Prostate gland (tissue), 2 donors: ENCODE results near the gene NDUFC2. TPM values are rescaled to one million over a fixed set of nuclear protein-coding genes. Genes with fewer than 3 reads are reported as not detected.
A peak's percentile ranks its signal among the peaks of the same experiment; 100 is the strongest.
"Not testable (repeated sequence)": the region's sequence is repeated elsewhere in the genome, so short reads cannot be mapped to it uniquely, and the experiment has no call there.

Experiments
- DNase-seq: peaks from one replicate; pipeline ENCODE4 v3.0.0-alpha.2; 2019; ENCODE audit warnings: low spot score
- H3K27ac ChIP-seq, 2 donors: fragments of 200-600 bp; sonication (generic); 2 replicates each; pipeline ENCODE4 v1.5.1; 2017 to 2019
- H3K27me3 ChIP-seq: fragments of 200-600 bp; sonication (generic); replicated peaks from 2 replicates; pipeline ENCODE4 v1.5.1; 2019; ENCODE audit not compliant: insufficient read depth
- H3K36me3 ChIP-seq, 2 donors: fragments of 200-600 bp; sonication (generic); 1 replicate in 1 of 2; 2 replicates in 1 of 2; pipeline versions ENCODE4 v1.5.1 to v1.8.1; 2017 to 2019
- H3K4me1 ChIP-seq: fragments of 200-600 bp; sonication (generic); replicated peaks from 2 replicates; pipeline ENCODE4 v1.5.1; 2019
- H3K4me3 ChIP-seq, 2 donors: fragments of 200-600 bp; sonication (generic); 2 replicates each; pipeline ENCODE4 v1.5.1; 2017 to 2019
- H3K9me3 ChIP-seq: fragments of 200-600 bp; sonication (generic); 2 replicates; pipeline ENCODE4 v1.5.1; 2017
- CTCF ChIP-seq, 4 experiments: fragments of 200-600 bp in 2 of 4; fragments of 450-650 bp in 2 of 4; sonication (generic) in 2 of 4; IDR thresholded peaks; 1 replicate in 3 of 4; 2 replicates in 1 of 4; pipeline ENCODE4 v1.5.1; 2016 to 2019; ENCODE audit warnings: antibody characterized with exemption in 4 of 4, mild to moderate bottlenecking in 2 of 4, moderate library complexity in 2 of 4
- POLR2A ChIP-seq: fragments of 450-650 bp; IDR thresholded peaks from one replicate; pipeline ENCODE4 v1.6.1; 2016; ENCODE audit warnings: antibody characterized with exemption, mild to moderate bottlenecking
- POLR2AphosphoS5 ChIP-seq: sonication (generic); formaldehyde crosslinking; IDR thresholded peaks from one replicate; pipeline ENCODE4 v1.6.1; 2017; ENCODE audit warnings: antibody characterized with exemption
- WGBS: methylation state at CpG from one replicate; pipeline ENCODE4 v1.1.5; 2018; 5-methylcytosine and 5-hydroxymethylcytosine counted together
- intact Hi-C: fragments of 100-400 bp; cut with DNase I; formaldehyde crosslinking; loops from one replicate; pipeline ENCODE4 v1.14.2; 2022
- total RNA-seq, 2 donors: library from RNA; depleted of rRNA; stranded (reverse); fragments of >200 nt; gene quantifications; one replicate each; pipeline ENCODE4 v1.1.0, GENCODE V29; 2016

Gene NDUFC2
- total RNA-seq, 2 donors from 2014 or later = 119 to 193 TPM

DNA sequence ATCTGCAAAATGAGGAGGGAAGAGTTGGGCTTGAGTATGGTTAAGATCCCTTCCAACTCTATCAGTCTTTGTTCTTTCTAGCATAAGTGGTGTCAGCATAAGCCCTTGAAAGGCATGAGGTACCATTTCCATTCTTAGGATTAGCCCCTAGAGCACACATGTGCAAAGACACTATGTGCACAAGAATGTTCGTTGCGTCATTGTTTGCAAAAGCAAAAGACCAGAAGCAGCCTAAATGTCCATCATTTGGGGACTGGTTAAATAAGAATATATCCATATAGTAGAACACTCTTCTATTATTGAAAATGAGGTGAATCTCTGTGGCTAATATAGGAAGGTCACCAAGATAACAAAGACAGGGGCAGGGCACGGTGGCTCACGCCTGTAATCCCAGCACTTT, 46.6 kb downstream of the NDUFC2 start:
- no peak for TF ChIP-seq POLR2AphosphoS5
- no peak for TF ChIP-seq POLR2A
- TF ChIP-seq CTCF (IDR thresholded peaks at IDR 0.05) = no peak
- Histone ChIP-seq H3K4me1 (no peaks in the 10 kb centered on the region), H3K27ac (no peak overlapping the region), H3K27me3 (no peaks in the 10 kb centered on the region), H3K9me3 (no peaks in the 10 kb centered on the region), H3K4me3 (no peak overlapping the region), H3K36me3 (no peaks in the 10 kb centered on the region)
- 55% methylated on average over 4 of the region's 4 CpGs for WGBS
- intact Hi-C loops = no loop called here
- DNase-seq = no peak

GRCh38 chr11:78032090-78032489, 47.6 kb downstream of the NDUFC2 start:
- H3K27ac ChIP-seq = no peak overlapping the region
- no peak for TF ChIP-seq POLR2AphosphoS5
- TF ChIP-seq POLR2A = no peak
- no peak for TF ChIP-seq CTCF (IDR thresholded peaks at IDR 0.05)
- no peak overlapping the region for H3K4me3 ChIP-seq
- no peaks in the 10 kb centered on the region for H3K36me3 ChIP-seq
- no peaks in the 10 kb centered on the region for H3K4me1 ChIP-seq
- intact Hi-C loops = no loop called here
- no peak for DNase-seq
- H3K27me3 ChIP-seq = no peaks in the 10 kb centered on the region
- H3K9me3 ChIP-seq = no peaks in the 10 kb centered on the region

GRCh38 chr11:78031629-78032028, 48.0 kb downstream of the NDUFC2 start:
- DNase-seq = no peak
- no peaks in the 10 kb centered on the region for H3K9me3 ChIP-seq
- H3K4me3 ChIP-seq = no peak overlapping the region
- no peaks in the 10 kb centered on the region for H3K4me1 ChIP-seq
- H3K36me3 ChIP-seq = no peaks in the 10 kb centered on the region
- no peak overlapping the region for H3K27ac ChIP-seq
- 83% methylated on average over 3 of the region's 3 CpGs for WGBS
- TF ChIP-seq CTCF (IDR thresholded peaks at IDR 0.05) (no peak), POLR2AphosphoS5 (no peak), POLR2A (no peak)
- H3K27me3 ChIP-seq = no peaks in the 10 kb centered on the region
- intact Hi-C loops = no loop called here

- Histone ChIP-seq H3K4me3 (no peak overlapping the region), H3K27me3 (no peaks in the 10 kb centered on the region), H3K36me3 (no peaks in the 10 kb centered on the region), H3K27ac (no peak overlapping the region), H3K4me1 (no peaks in the 10 kb centered on the region), H3K9me3 (no peaks in the 10 kb centered on the region)
- 13% methylated on average over 7 of the region's 7 CpGs for WGBS
- DNase-seq = peak; percentile 53
- intact Hi-C loops = no loop called here
- TF ChIP-seq POLR2AphosphoS5 (peak; percentile 6), POLR2A (no peak), CTCF (IDR thresholded peaks at IDR 0.05) (no peak)
Measured at GRCh38 chr11:78030429-78031325, 49.0 kb downstream of the NDUFC2 start.

- DNase-seq, intact Hi-C loops, H3K36me3 ChIP-seq, H3K27me3 ChIP-seq, H3K27ac ChIP-seq, H3K4me3 ChIP-seq, H3K4me1 ChIP-seq, H3K9me3 ChIP-seq: not testable (repeated sequence)
- WGBS = 73% methylated on average over 9 of the region's 9 CpGs
Measured at GRCh38 chr11:78028423-78028822, 51.2 kb downstream of the NDUFC2 start.
